EH (cell line): ENCODE data around the gene CKB.
"Not testable (repeated sequence)": the region's sequence is repeated elsewhere in the genome, so short reads cannot be mapped to it uniquely, and the experiment has no call there.

Experiments used
- DNase-seq: peaks from one replicate; pipeline ENCODE4 v3.0.0-alpha.2; 2015; ENCODE audit warnings: low read depth

Gene CKB

GRCh38 chr14:103526247-103526913 lies 3.8 kb upstream of the CKB start:
- no peak for DNase-seq

GRCh38 chr14:103525430-103526246 lies 3.0 kb upstream of the CKB start:
- not testable (repeated sequence) for DNase-seq

- no peak for DNase-seq
Measured at GRCh38 chr14:103524002-103524935, 1.6 kb upstream of the CKB start.

GRCh38 chr14:103523575-103523954 lies 935 bp upstream of the CKB start:
- no peak for DNase-seq

GRCh38 chr14:103521951-103522563 lies 573 bp downstream of the CKB start:
- DNase-seq, result no peak

GRCh38 chr14:103521438-103521950 lies 1.1 kb downstream of the CKB start:
- no peak for DNase-seq

GRCh38 chr14:103520657-103521437 lies 1.8 kb downstream of the CKB start:
- DNase-seq, result peak; percentile 74

- no peak for DNase-seq
Measured at GRCh38 chr14:103520269-103520656, 2.4 kb downstream of the CKB start.

GRCh38 chr14:103519837-103520212 lies 2.8 kb downstream of the CKB start:
- DNase-seq, result no peak

- peak; percentile 80 for DNase-seq
Measured at GRCh38 chr14:103519043-103519836, 3.4 kb downstream of the CKB start.

- DNase-seq, result peak; percentile 53
Measured at GRCh38 chr14:103518422-103519042, 4.1 kb downstream of the CKB start.

- DNase-seq, result no peak
Measured at GRCh38 chr14:103517721-103518421, 4.8 kb downstream of the CKB start.

- no peak for DNase-seq
Measured at GRCh38 chr14:103517174-103517566, 5.5 kb downstream of the CKB start.

GRCh38 chr14:103516426-103517173 lies 6.0 kb downstream of the CKB start:
- DNase-seq, result no peak

- DNase-seq, result no peak
Measured at GRCh38 chr14:103514596-103515421, 7.8 kb downstream of the CKB start.

- DNase-seq, result peak; percentile 66
Measured at GRCh38 chr14:103512701-103513611, 9.7 kb downstream of the CKB start.
